LNCAP (cell line): ENCODE data around the gene MXD1.

ENCODE experiments used
- CTCF ChIP-seq: fragments of 450-650 bp; IDR thresholded peaks from 2 replicates; pipeline ENCODE4 v1.5.1; 2017; ENCODE audit warnings: mild to moderate bottlenecking

MXD1 gene

GRCh38 chr2:69945441-69945840 lies 30.5 kb downstream of the MXD1 start:
- no peak for TF ChIP-seq CTCF

DNA sequence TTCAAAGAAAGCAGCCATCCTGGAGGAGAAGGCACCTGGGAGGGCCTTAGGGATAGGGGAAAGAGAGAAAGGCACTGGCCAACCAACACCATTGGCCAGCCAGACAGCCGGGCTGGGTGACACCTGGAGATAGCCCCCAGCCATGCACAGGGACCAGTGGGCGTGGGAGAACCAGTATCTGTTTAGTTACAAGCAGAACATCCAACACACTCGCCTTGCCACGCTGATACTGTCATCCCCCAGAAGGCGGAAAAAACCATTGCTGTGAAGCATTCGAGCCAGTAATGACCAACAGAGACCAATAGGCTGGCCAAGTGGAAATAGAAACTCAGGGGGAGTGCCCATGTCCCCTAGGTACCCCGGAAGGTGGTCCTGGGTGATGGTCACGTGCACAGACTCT lies 31.0 kb downstream of the MXD1 start:
- TF ChIP-seq CTCF = no peak

DNA sequence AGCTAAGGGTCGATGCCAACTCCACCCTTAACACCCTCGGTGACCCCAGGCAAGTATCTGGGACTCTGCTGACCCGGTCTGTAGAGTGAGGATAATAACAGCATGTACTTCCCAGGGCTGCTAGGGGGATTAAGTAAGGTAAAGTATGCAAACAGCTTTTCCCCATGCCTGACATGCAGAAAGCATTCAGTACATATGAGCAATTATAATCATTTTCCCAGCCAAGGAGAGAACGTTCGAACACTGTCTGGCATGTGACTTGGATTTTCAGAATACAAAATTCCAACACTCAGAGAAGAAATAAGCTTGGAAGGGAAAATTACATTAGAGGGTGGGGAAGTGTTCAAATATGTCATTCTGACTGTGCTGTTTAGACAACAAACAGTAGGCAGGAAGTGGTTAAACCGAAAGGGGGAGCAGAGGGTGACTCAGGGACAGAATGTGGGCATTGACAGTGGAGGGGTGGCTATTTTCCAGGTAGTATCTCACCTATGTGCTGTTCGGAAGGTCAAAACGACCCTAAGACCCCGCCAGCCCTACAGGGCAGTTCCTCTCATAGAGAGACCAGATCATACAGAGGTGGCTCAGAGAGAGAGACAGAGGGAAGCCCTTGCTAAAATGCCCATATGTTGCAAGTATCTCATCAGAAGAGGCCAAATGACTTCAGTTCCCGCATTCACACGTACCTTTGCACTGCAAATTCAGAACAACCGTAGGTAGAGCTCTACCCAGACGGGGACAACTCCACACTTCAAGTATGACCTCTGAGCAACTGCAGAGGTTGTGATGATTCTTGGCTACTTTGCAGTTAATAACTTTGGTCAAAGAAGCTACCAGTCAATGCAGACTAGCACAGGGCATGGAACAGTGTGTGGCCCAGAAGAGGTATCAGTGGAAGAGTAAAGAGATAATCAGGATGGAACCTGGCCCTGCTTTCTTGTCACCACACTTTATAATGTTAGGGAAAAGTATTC lies 31.7 kb downstream of the MXD1 start:
- no peak for TF ChIP-seq CTCF

DNA sequence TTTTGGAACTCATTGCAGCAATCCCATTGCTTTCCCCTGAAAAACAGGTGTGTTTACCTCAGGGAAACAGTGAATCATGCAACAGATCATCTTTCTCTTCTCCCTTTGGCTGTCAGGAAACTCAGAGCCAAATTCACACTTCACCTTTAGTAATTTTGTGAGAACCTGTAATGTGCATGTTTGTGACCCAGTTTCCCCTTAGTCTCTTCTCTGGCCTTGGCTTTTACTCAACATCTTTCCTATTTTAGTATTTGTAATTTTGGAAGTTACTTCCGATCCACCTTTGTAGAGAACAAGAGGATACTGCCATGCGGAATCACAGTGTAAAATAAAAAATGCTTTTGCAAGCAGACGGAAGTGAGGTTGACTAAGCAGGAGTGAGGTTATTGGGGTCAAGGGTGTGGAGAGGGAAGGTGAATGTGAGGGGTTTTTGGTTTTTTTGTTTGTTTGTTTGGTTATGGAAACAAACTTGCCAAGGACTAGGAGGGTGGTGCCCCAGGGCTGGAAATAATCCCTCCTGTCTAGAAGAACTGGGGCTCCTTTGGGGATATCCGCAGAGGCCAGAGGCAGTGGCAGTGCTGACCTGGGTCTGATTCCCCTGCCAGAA lies 32.5 kb downstream of the MXD1 start:
- TF ChIP-seq CTCF = no peak

DNA sequence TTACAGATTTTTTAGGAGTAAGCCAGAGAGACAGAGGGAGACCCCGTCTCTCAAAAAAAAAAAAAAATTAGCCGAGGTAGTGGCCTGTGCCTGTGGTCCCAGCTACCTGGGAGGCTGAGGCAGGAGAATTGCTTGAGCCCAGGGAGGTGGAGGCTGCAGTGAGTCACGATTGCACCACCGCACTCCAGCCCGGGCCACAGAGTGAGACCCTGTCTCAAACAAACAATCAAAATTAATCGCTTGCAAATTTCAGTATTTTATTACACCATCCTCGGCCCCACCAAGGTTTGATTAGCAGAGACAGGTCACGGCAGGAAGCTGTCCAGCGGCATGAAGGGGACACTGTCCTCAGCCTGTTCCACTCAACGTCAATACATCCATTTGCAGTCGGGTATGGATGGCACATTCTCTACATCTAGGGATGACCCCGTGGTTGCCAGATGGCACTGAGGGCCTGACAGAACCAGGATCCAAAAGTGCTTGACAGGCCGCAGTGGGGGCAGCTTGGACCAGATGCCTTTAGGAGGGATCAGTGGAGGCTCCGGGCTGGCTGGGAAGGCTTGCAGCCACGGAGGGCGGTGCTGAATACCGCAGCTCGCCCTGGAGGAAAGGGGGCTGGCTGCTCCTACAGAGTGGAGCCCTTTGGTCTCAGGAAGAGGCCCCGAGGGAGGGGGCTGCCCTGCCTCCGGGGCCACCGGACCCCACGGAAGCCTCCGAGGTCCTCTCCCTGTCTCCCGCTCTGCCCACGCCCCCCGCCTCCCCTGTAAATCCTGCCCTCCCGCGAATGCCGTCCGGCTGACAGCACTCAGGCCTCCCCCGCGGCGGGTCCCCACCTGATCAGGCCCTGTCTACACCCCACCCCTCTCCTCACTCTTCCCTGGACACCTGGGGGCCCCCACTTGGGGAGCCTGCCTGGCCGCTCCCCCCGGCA lies 33.4 kb downstream of the MXD1 start:
- no peak for TF ChIP-seq CTCF

GRCh38 chr2:69948963-69949645 lies 34.2 kb downstream of the MXD1 start:
- no peak for TF ChIP-seq CTCF

GRCh38 chr2:69950241-69950640 lies 35.3 kb downstream of the MXD1 start:
- no peak for TF ChIP-seq CTCF
